Renal cortical epithelial cell (primary cell): ENCODE results near the gene PDCD7. TPM values are rescaled to one million over a fixed set of nuclear protein-coding genes. Genes with fewer than 3 reads are reported as not detected.
"Not testable (repeated sequence)": the region's sequence is repeated elsewhere in the genome, so short reads cannot be mapped to it uniquely, and the experiment has no call there.

Experiments used
- DNase-seq: peaks from one replicate; pipeline ENCODE4 v3.0.0-alpha.2; 2011; ENCODE audit warnings: low read depth
- total RNA-seq: library from RNA; depleted of rRNA; stranded (reverse); fragments of >200 nt; gene quantifications from 2 replicates; pipeline ENCODE4 v1.2.3, GENCODE V29; 2014

The PDCD7 gene
- total RNA-seq, 1 donor from 2014 or later = 18.4 TPM

GRCh38 chr15:65074946-65075345, 58.7 kb downstream of the PDCD7 start:
- DNase-seq = not testable (repeated sequence)

- no peak for DNase-seq
Measured at GRCh38 chr15:65072617-65073016, 61.0 kb downstream of the PDCD7 start.

- DNase-seq = no peak
Measured at GRCh38 chr15:65072027-65072426, 61.6 kb downstream of the PDCD7 start.

- DNase-seq = no peak
Measured at GRCh38 chr15:65071381-65071811, 62.2 kb downstream of the PDCD7 start.

GRCh38 chr15:65069779-65070546, 63.6 kb downstream of the PDCD7 start:
- no peak for DNase-seq

GRCh38 chr15:65069179-65069578, 64.4 kb downstream of the PDCD7 start:
- peak; percentile 76 for DNase-seq

- DNase-seq = no peak
Measured at GRCh38 chr15:65068403-65068788, 65.2 kb downstream of the PDCD7 start.

- no peak for DNase-seq
Measured at GRCh38 chr15:65067645-65068402, 65.8 kb downstream of the PDCD7 start, which contains the start of gene RASL12. Gene RASL12 (minus strand): TSS chr15:65067991. CDS start chr15:65067835, 156 bp downstream.

Other genes starting within 250 kb of the PDCD7 start
- 0.35 and 1.1 TPM in 2 replicates for gene ANKDD1A, start 221.9 kb downstream of the PDCD7 start, total RNA-seq
- gene SPG21, start 143.9 kb downstream of the PDCD7 start, total RNA-seq = 59.7 and 95.5 TPM in 2 replicates
- gene MTFMT, start 104.2 kb downstream of the PDCD7 start, total RNA-seq = 22.6 and 33.7 TPM in 2 replicates
- gene SLC51B, start 88.4 kb downstream of the PDCD7 start, total RNA-seq = 0.15 TPM in 1 of 2 replicates, not detected in the other
- not detected in 2 replicates for gene RASL12, start 65.8 kb downstream of the PDCD7 start, total RNA-seq
- gene KBTBD13, start 57.1 kb downstream of the PDCD7 start, total RNA-seq = not detected in 2 replicates
- gene UBAP1L, start 18.6 kb downstream of the PDCD7 start, total RNA-seq = under 0.01 and 1.4 TPM in 2 replicates
- gene CLPX, start 51.5 kb upstream of the PDCD7 start, total RNA-seq = 42.0 and 110 TPM in 2 replicates
- under 0.01 and 0.40 TPM in 2 replicates for gene CILP, start 77.7 kb upstream of the PDCD7 start, total RNA-seq
- 1.7 and 4.0 TPM in 2 replicates for gene PARP16, start 153.1 kb upstream of the PDCD7 start, total RNA-seq
- gene RNU5A-1, start 162.2 kb upstream of the PDCD7 start, total RNA-seq = not detected in 2 replicates
- gene RNU5B-1, start 170.9 kb upstream of the PDCD7 start, total RNA-seq = not detected in 2 replicates
- 0.05 TPM in 1 of 2 replicates, not detected in the other for gene IGDCC3, start 244.2 kb upstream of the PDCD7 start, total RNA-seq